Endothelial cell of umbilical vein (primary cell): ENCODE results near the gene BASP1. TPM values are rescaled to one million over a fixed set of nuclear protein-coding genes. Genes with fewer than 3 reads are reported as not detected.

ENCODE experiments used
- BruUV-seq: library from RNA; stranded (reverse); fragments of 400-500 nt; replicated peaks from 2 replicates; lab custom pipeline; 2021; lab: Mats Ljungman, UMichigan
- CTCF ChIA-PET: fragments of 300-600, 350-600 bp; sonication (Branson Sonifier 250); formaldehyde crosslinking; loops from one replicate; lab custom pipeline; 2021; ENCODE audit warnings: antibody characterized with exemption, inconsistent platforms; lab: Charles Lee
- POLR2A ChIA-PET: fragments of 300-600, 350-600 bp; sonication (Branson Sonifier 250); formaldehyde crosslinking; loops from one replicate; lab custom pipeline; 2021; ENCODE audit warnings: antibody characterized with exemption, inconsistent platforms; lab: Charles Lee
- DNase-seq: peaks from one replicate; pipeline ENCODE4 v3.0.0-alpha.2; 2011; ENCODE audit warnings: low read depth, low spot score
- FAIRE-seq: peaks from 2 replicates; lab custom pipeline; 2011; peaks lifted over from hg19 to GRCh38; lab: Jason Lieb, UNC
- H2AFZ ChIP-seq: 2 replicates; pipeline ENCODE4 v1.6.0; 2012; ENCODE audit warnings: low read depth, low read length, control low read depth, inconsistent platforms
- H3K27ac ChIP-seq: 2 replicates; pipeline ENCODE4 v1.5.1; 2011; ENCODE audit warnings: low read depth, mild to moderate bottlenecking, control low read depth, low read length, moderate library complexity; ENCODE audit not compliant: insufficient read depth
- H3K27me3 ChIP-seq, 2 experiments: 2 replicates each; pipeline versions ENCODE4 v1.6.0 to v1.6.1; 2011; ENCODE audit warnings: low read length in 2 of 2, mixed read lengths in 1 of 2; ENCODE audit not compliant: control insufficient read depth in 2 of 2, insufficient read depth in 2 of 2
- H3K36me3 ChIP-seq, 2 experiments: 2 replicates in 1 of 2; 3 replicates in 1 of 2; pipeline ENCODE4 v1.5.1; 2011; ENCODE audit warnings: low read length in 2 of 2, mild to moderate bottlenecking in 1 of 2, moderate library complexity in 1 of 2; ENCODE audit not compliant: control insufficient read depth in 2 of 2, insufficient read depth in 2 of 2; ENCODE audit errors: extremely low read depth in 1 of 2
- H3K4me1 ChIP-seq: 3 replicates; pipeline ENCODE4 v1.5.1; 2011; ENCODE audit warnings: mild to moderate bottlenecking, low read length; ENCODE audit not compliant: control insufficient read depth, insufficient read depth; ENCODE audit errors: extremely low read depth
- H3K4me2 ChIP-seq: 2 replicates; pipeline ENCODE4 v1.6.1; 2011; ENCODE audit warnings: low read length, control low read depth, mixed read lengths; ENCODE audit not compliant: insufficient read depth
- H3K4me3 ChIP-seq, 3 experiments: fragments of 200-600 bp in 1 of 3; sonication (generic), shearing (Covaris generic) in 1 of 3; replicated peaks in 1 of 3; 2 replicates each; pipeline ENCODE4 v1.5.1; 2011 to 2016; ENCODE audit warnings: control low read depth in 3 of 3, low read length in 3 of 3, mild to moderate bottlenecking in 2 of 3, inconsistent platforms in 1 of 3, low read depth in 1 of 3, moderate library complexity in 1 of 3; ENCODE audit not compliant: insufficient read depth in 1 of 3
- H3K79me2 ChIP-seq: 2 replicates; pipeline ENCODE4 v1.6.0; 2012; ENCODE audit warnings: low read length, inconsistent platforms; ENCODE audit not compliant: control insufficient read depth, insufficient read depth
- H3K9ac ChIP-seq: replicated peaks from 2 replicates; pipeline ENCODE3; 2011; ENCODE audit warnings: low read length, control low read depth; ENCODE audit not compliant: insufficient read depth; ENCODE audit errors: extremely low read depth
- H3K9me1 ChIP-seq: replicated peaks from 3 replicates; pipeline ENCODE4 v1.6.0; 2011; ENCODE audit warnings: mild to moderate bottlenecking, low read length; ENCODE audit not compliant: control insufficient read depth, insufficient read depth; ENCODE audit errors: extremely low read depth
- H3K9me3 ChIP-seq: replicated peaks from 2 replicates; pipeline ENCODE4 v1.5.1; 2012; ENCODE audit warnings: low read length, inconsistent platforms; ENCODE audit not compliant: control insufficient read depth, insufficient read depth
- H4K20me1 ChIP-seq: replicated peaks from 2 replicates; pipeline ENCODE3; 2011; ENCODE audit warnings: mild to moderate bottlenecking, low read length; ENCODE audit not compliant: control insufficient read depth, insufficient read depth; ENCODE audit errors: extremely low read depth
- CTCF ChIP-seq, 2 donors: IDR thresholded peaks; 1 replicate in 1 of 2; 2 replicates in 1 of 2; pipeline ENCODE4 v1.5.1; 2011; ENCODE audit warnings: low read length in 2 of 2, mild to moderate bottlenecking in 2 of 2, moderate library complexity in 2 of 2, control low read depth in 1 of 2, inconsistent platforms in 1 of 2, low read depth in 1 of 2; ENCODE audit not compliant: insufficient read depth in 1 of 2; ENCODE audit errors: extremely low read depth in 1 of 2
- EZH2 ChIP-seq: IDR thresholded peaks from 2 replicates; pipeline ENCODE4 v1.6.1; 2012; ENCODE audit warnings: borderline replicate concordance, low read depth, mild to moderate bottlenecking, moderate library complexity, low read length, inconsistent platforms; ENCODE audit not compliant: severe bottlenecking
- FOS ChIP-seq: IDR thresholded peaks from 2 replicates; pipeline ENCODE4 v1.6.1; 2011; ENCODE audit warnings: mild to moderate bottlenecking, low read length, moderate library complexity, borderline replicate concordance; ENCODE audit not compliant: insufficient read depth
- GATA2 ChIP-seq: IDR thresholded peaks from 2 replicates; pipeline ENCODE4 v1.7.0; 2011; ENCODE audit warnings: low read depth, mild to moderate bottlenecking, moderate library complexity, mixed read lengths, low read length; ENCODE audit not compliant: insufficient read length, insufficient read depth
- JUN ChIP-seq: IDR thresholded peaks from 2 replicates; pipeline ENCODE4 v1.6.1; 2011; ENCODE audit warnings: borderline replicate concordance, low read depth; ENCODE audit not compliant: insufficient read length, insufficient read depth
- MAX ChIP-seq: IDR thresholded peaks from 2 replicates; pipeline ENCODE4 v1.6.1; 2011; ENCODE audit not compliant: insufficient read depth, insufficient read length
- MYC ChIP-seq: IDR thresholded peaks from one replicate; pipeline ENCODE4 v1.6.1; 2011; ENCODE audit warnings: mild to moderate bottlenecking, low read depth, low read length
- POLR2A ChIP-seq: IDR thresholded peaks from 2 replicates; pipeline ENCODE4 v1.6.1; 2012; ENCODE audit warnings: low read depth, mild to moderate bottlenecking, control low read depth, low read length
- POLR2AphosphoS5 ChIP-seq: IDR thresholded peaks from 2 replicates; pipeline ENCODE4 v1.6.1; 2012; ENCODE audit warnings: low read depth, mild to moderate bottlenecking, control low read depth, low read length, moderate library complexity; ENCODE audit not compliant: insufficient read depth
- dilution Hi-C: fragments of 300-500 bp; cut with MboI; formaldehyde crosslinking; loops from one replicate; pipeline ENCODE4 v1.15.0; 2019; ENCODE audit warnings: low sequenced_read_pairs; ENCODE audit not compliant: extremely low pct_ligation_motif_present
- intact Hi-C: fragments of 100-400 bp; cut with micrococcal nuclease; formaldehyde crosslinking; loops from one replicate; pipeline ENCODE4 v1.10.0; 2022
- polyA plus RNA-seq, 4 experiments: library from polyadenylated mRNA; depleted of rRNA in 3 of 4; stranded (reverse) in 3 of 4; unstranded in 1 of 4; fragments of >200 nt; gene quantifications; 2 replicates each; pipeline versions ENCODE4 v1.2.1 to v1.2.3, GENCODE V29; 2011 to 2012; ENCODE audit warnings: missing spikeins in 1 of 4
- total RNA-seq: library from RNA; stranded (reverse); gene quantifications from 2 replicates; pipeline ENCODE4 v1.2.3, GENCODE V29; 2021

Gene BASP1
- total and polyA plus RNA-seq, 2 donors (not counting 3 experiments of a cell fraction or from before 2014, with no cell fraction given), result 69.4 to 79.3 TPM

DNA sequence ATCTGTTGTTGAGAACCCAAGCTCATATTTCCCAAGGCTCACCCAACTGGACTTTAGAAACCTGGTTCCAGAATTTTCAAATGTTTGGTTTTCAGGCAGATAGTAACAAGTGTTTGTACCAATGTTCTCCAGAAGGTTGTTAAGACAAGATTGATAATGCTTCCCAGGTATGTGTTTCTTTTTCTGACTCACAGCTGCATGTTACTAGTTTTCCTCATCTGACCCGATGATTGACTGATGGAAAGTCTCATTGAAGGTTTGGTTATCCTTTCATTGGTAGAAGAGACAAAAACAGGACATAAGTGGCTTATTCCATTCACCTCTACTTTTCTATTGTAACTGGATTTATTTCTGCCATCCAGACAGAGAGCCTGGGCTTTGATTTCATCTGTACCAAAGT, 10.4 kb downstream of the BASP1 start:
- Histone ChIP-seq H3K4me1 (peaks cover 16% of the 10 kb centered on the region), H4K20me1 (no peaks in the 10 kb centered on the region)

More for the DNA sequence above, 10.4 kb downstream of the BASP1 start:
- no peak overlapping the region for H3K9ac ChIP-seq
- no peak overlapping the region for H3K4me2 ChIP-seq
- ChIA-PET CTCF (no interaction called here), POLR2A (no interaction called here)
- no peak overlapping the region for H2AFZ ChIP-seq
- dilution Hi-C loops, result no loop called here
- TF ChIP-seq POLR2A (no peak), JUN (no peak), FOS (no peak), MAX (no peak), MYC (no peak), GATA2 (no peak), CTCF (IDR thresholded peaks at IDR 0.05; ENCODE audit: extremely low read depth in 1 of 2, insufficient read depth in 1 of 2, low read depth in 1 of 2, low read length in 2 of 2) (no peak), POLR2AphosphoS5 (no peak), EZH2 (no peak)
- BruUV-seq, result no TSS peak
- FAIRE-seq, result no peak
- intact Hi-C loops, result no loop called here
- peaks cover 91% of the 10 kb centered on the region for H3K79me2 ChIP-seq
- H3K9me3 ChIP-seq, result no peaks in the 10 kb centered on the region
- H3K36me3 ChIP-seq, result no peaks in the 10 kb centered on the region
- DNase-seq, result no peak
- H3K27ac ChIP-seq, result no peak overlapping the region
- H3K27me3 ChIP-seq, result no peaks in the 10 kb centered on the region
- no peak overlapping the region for H3K4me3 ChIP-seq
- H3K9me1 ChIP-seq, result no peaks in the 10 kb centered on the region
